Type B pancreatic cell (in vitro differentiated cells): ENCODE measurements around the gene MRGPRG. TPM values are rescaled to one million over a fixed set of nuclear protein-coding genes. Genes with fewer than 3 reads are reported as not detected.

ENCODE experiments used
- DNase-seq: peaks from one replicate; pipeline ENCODE4 v3.0.0; 2021; ENCODE audit warnings: mixed read lengths; ENCODE audit not compliant: unreplicated experiment; ENCODE audit errors: extremely low spot score
- H3K27ac Mint-ChIP-seq: 2 replicates; pipeline ENCODE4 v1.8.0; 2021; ENCODE audit warnings: mild to moderate bottlenecking, mixed read lengths
- H3K27me3 Mint-ChIP-seq: 2 replicates; pipeline ENCODE4 v1.8.0; 2021; ENCODE audit warnings: mixed read lengths
- H3K36me3 Mint-ChIP-seq: 2 replicates; pipeline ENCODE4 v1.8.0; 2021; ENCODE audit warnings: mixed read lengths
- H3K4me1 Mint-ChIP-seq: one replicate; pipeline ENCODE4 v1.8.0; 2021; ENCODE audit warnings: mixed read lengths; ENCODE audit not compliant: unreplicated experiment
- H3K4me3 Mint-ChIP-seq: 2 replicates; pipeline ENCODE4 v1.8.0; 2021; ENCODE audit warnings: mild to moderate bottlenecking, mixed read lengths
- H3K9me3 Mint-ChIP-seq: 2 replicates; pipeline ENCODE4 v1.8.0; 2021; ENCODE audit warnings: mixed read lengths
- total RNA-seq: library from RNA; stranded (reverse); gene quantifications from 2 replicates; pipeline ENCODE4 v1.2.1, GENCODE V29; 2021; ENCODE audit warnings: low replicate concordance
- TF ChIP-seq, protein P1 (sequence below): fragments of 200-600 bp; sonication (generic); conservative IDR thresholded peaks from 2 replicates; pipeline ENCODE4 v1.5.0; 2021; ENCODE audit warnings: antibody characterized with exemption, mild to moderate bottlenecking

MRGPRG gene
- total RNA-seq, 1 donor from 2014 or later: not detected

DNA sequence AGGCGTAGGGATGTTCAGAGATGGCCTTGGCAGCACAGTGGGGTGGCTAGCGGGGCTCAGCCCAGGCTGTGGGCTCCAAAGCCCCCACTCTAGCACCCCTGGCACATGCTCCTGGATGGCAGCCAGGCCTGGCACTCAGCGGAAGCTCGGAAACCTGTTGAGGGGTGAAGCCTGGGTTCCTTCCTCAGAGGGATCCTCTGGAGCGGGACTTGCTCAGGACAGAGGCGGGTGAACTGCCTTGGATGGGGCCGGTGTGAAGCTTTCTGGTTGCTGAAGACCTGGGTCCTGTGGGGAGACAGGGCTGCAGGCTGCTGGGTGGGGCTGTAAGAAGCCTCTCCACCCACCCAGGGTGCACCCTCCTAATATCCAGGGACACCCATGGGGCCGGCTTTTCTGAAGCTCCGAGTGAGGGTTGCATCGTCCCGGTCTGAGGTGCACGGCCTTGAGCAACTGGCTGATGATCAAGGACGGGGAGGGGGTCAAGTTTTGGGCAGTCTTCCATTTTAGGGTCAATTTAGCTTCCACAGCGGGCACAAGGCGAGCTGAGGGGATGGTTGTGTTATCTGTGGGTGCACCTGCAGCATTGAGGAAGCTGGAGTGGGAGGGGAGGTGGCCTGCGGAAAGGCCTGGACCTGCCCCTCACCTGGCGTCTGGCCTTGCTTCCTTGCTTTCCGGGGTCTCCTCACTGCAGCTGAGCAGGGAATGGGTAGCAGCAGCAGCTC is 8.4 kb upstream of the MRGPRG start:
- TF ChIP-seq, protein P1, sequence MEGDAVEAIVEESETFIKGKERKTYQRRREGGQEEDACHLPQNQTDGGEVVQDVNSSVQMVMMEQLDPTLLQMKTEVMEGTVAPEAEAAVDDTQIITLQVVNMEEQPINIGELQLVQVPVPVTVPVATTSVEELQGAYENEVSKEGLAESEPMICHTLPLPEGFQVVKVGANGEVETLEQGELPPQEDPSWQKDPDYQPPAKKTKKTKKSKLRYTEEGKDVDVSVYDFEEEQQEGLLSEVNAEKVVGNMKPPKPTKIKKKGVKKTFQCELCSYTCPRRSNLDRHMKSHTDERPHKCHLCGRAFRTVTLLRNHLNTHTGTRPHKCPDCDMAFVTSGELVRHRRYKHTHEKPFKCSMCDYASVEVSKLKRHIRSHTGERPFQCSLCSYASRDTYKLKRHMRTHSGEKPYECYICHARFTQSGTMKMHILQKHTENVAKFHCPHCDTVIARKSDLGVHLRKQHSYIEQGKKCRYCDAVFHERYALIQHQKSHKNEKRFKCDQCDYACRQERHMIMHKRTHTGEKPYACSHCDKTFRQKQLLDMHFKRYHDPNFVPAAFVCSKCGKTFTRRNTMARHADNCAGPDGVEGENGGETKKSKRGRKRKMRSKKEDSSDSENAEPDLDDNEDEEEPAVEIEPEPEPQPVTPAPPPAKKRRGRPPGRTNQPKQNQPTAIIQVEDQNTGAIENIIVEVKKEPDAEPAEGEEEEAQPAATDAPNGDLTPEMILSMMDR: no peak

DNA sequence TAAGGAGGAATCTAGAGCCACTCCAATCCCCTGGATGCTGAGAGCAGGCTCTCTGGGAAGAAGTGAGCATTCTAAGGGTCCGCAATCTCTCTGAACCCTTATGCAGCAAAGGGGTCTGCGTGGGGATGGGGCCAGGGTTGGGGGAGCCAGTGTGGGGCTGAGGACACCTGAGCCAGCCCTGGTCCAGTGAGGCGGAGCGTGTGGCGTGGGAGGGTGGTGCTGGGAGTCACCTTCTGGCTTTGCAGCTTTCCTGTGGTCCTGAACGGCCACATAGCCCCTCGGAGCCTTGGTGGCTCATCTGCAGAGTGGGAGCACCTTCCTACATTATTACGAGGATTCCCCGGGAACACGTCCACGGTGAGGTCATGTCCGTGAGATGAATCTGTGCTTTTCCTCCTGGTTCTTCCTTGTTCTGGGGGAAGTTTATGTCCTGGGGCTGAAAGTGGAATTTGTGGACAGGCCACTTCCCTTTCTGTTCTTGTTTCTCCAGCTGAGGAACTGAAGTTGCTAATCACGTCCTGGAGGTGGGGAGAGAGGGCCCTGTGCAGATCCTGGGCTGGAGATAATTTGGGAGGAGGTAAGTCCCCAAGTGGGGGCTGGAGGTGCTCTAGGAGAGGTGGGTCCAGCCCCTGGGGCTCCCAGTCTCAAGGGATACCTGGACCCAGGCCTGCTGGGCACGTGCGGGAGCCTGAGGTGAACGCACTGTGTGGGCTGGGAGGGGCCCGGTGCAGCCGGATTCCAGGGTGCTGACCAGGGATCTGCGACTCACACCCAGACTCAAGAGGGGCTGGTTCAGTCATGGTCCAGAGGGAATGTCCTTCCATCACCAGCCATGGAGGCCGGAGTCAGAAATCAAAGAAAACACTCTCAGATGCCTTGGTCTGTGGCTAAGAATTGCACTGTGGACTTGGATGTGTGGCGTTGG is 7.5 kb upstream of the MRGPRG start:
- Mint-ChIP-seq H3K4me3 (no peak overlapping the region), H3K27ac (no peak overlapping the region), H3K36me3 (no peaks in the 10 kb centered on the region), H3K9me3 (no peaks in the 10 kb centered on the region), H3K27me3 (peaks cover 20% of the 10 kb centered on the region), H3K4me1 (peaks cover 6% of the 10 kb centered on the region)
- DNase-seq: no peak
- TF ChIP-seq, protein P1: no peak

More for the DNA sequence above, 8.4 kb upstream of the MRGPRG start:
- Mint-ChIP-seq H3K9me3 (no peaks in the 10 kb centered on the region), H3K4me3 (no peak overlapping the region), H3K27ac (no peak overlapping the region), H3K36me3 (no peaks in the 10 kb centered on the region), H3K4me1 (peaks cover 6% of the 10 kb centered on the region), H3K27me3 (peaks cover 20% of the 10 kb centered on the region)
- DNase-seq: no peak

DNA sequence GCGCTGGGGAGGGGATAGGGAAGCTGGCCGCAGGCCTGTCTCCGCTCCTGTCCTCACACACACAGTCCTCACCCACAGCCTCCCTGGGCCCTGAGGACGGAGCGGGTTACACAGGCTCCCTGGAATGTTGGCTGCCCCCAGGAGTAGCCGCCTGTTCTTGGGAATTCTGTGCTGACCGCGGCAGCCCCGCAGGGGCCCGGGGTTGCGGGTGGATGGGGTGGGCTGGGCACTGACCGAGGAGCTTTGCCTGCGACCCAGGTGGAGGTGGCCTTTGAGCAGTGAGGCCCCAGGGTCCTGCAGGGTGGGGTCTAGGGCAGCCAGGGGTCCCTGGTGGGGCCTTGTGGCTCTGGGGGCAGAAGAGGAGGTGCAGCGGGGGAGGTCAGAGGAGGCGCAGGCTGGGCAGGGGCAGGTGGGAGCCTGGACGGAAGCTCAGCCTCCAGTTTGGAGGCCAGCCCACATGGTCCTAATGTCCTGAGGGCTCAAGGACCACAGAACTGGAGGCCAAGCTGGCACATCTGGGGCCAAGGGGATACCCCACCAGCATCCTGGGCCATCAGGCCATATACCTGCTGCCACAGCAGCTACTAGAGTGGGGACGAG is 6.6 kb upstream of the MRGPRG start:
- H3K36me3 Mint-ChIP-seq: no peaks in the 10 kb centered on the region
- peaks cover 6% of the 10 kb centered on the region for H3K4me1 Mint-ChIP-seq
- no peaks in the 10 kb centered on the region for H3K9me3 Mint-ChIP-seq
- no peak overlapping the region for H3K4me3 Mint-ChIP-seq
- peaks cover 20% of the 10 kb centered on the region for H3K27me3 Mint-ChIP-seq
- TF ChIP-seq, protein P1: no peak
- H3K27ac Mint-ChIP-seq: no peak overlapping the region
- DNase-seq: peak; percentile 67

- TF ChIP-seq, protein P1: no peak
- H3K4me1 Mint-ChIP-seq: peaks cover 6% of the 10 kb centered on the region
- no peak overlapping the region for H3K27ac Mint-ChIP-seq
- H3K4me3 Mint-ChIP-seq: no peak overlapping the region
- no peak for DNase-seq
- H3K9me3 Mint-ChIP-seq: no peaks in the 10 kb centered on the region
- no peaks in the 10 kb centered on the region for H3K36me3 Mint-ChIP-seq
- H3K27me3 Mint-ChIP-seq: peaks cover 24% of the 10 kb centered on the region
These were observed 5.9 kb upstream of the MRGPRG start for GRCh38 chr11:3224401-3225057.

DNA sequence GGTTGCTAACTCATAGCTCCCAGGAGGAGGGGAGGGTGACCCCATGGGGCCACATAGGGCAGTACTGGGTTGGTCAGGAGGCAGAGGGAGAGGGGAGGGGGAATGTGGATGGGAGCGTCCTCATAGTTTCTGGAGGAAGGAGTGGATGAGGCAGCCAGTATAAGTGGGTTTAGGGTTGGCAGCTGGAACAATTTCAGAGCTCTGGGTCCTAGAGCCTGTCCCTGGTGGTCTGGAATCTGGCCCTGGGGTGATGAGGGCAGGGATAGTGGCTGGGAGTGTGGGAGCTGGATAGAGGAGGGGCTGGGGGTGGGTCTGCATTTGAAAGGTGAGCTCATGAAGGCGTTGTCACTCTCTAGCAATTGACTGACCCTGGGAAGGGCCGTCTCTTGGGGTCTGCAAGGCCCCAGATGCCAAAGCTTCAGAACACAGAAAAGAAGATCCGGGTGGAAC is 5.3 kb upstream of the MRGPRG start:
- Mint-ChIP-seq H3K4me1 (peaks cover 6% of the 10 kb centered on the region), H3K36me3 (no peaks in the 10 kb centered on the region), H3K4me3 (no peak overlapping the region), H3K27me3 (peaks cover 26% of the 10 kb centered on the region), H3K9me3 (no peaks in the 10 kb centered on the region), H3K27ac (no peak overlapping the region)
- no peak for DNase-seq
- TF ChIP-seq, protein P1: no peak
